Measurements from ENCODE around the gene NFATC3.
A peak's percentile ranks its signal among the peaks of the same experiment; 100 is the strongest.

DNA sequence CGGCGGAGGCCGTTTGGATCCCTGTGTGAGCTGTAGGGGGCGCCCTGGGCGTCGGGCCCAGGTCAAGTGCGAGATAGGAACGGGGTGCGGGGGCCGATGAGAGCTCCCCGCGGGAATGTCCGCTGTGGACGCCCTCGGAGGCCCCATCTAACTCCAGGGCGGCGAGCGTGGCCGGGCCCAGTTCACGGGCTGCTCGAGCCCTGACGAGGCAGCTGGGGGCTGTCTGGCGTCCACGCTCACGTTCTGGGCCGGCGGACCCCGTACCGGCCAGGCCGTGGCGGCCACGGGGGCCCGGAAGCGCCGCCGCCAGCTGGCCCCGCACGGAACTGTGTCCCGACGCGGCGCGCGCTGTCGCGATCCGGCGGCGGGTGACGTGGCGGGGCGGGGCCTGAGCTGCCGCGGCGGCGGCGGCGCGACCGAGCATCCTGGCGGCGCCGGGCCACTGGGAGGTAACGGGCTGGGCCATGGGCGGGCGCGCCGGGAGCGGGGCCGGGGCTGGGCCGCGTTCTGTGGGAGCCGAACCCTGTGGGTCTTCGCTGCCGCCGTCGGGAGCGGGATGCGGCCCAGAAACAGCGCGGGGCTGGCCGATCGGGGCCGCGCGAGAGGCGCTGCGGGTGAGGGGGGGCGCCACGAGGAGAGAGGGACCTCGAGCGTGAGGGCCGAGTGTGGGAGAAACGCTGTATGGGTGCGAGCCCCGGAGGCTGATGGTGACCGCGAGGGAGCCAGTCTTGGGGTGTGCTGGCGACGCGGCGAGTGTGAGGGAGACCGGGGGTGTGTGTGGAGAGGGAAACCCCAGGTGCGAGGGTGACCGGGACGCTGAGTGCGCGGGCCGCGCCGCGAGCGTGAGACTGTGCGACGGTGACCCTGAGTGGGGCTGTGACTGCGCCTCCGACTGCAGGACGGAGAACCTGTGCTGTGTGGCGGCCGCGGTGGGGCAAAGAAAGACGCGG is 179.2 kb downstream of the NFATC3 start, which contains the start of gene SLC7A6:
- TF ChIP-seq, protein P1, sequence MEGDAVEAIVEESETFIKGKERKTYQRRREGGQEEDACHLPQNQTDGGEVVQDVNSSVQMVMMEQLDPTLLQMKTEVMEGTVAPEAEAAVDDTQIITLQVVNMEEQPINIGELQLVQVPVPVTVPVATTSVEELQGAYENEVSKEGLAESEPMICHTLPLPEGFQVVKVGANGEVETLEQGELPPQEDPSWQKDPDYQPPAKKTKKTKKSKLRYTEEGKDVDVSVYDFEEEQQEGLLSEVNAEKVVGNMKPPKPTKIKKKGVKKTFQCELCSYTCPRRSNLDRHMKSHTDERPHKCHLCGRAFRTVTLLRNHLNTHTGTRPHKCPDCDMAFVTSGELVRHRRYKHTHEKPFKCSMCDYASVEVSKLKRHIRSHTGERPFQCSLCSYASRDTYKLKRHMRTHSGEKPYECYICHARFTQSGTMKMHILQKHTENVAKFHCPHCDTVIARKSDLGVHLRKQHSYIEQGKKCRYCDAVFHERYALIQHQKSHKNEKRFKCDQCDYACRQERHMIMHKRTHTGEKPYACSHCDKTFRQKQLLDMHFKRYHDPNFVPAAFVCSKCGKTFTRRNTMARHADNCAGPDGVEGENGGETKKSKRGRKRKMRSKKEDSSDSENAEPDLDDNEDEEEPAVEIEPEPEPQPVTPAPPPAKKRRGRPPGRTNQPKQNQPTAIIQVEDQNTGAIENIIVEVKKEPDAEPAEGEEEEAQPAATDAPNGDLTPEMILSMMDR (IDR thresholded peaks at IDR 0.05) = peak; percentile 45 to 70 (median 61)
- TF ChIP-seq POLR2A (IDR thresholded peaks at IDR 0.05) = peak in 2 of 3 donors; percentile 8 to 24

All from body of pancreas (tissue), 4 donors.